ENCODE measurements around the gene THADA. TPM values are rescaled to one million over a fixed set of nuclear protein-coding genes. Genes with fewer than 3 reads are reported as not detected.
"Not testable (repeated sequence)": the region's sequence is repeated elsewhere in the genome, so short reads cannot be mapped to it uniquely, and the experiment has no call there.

THADA gene
- total RNA-seq, 1 donor from 2014 or later: 32.6 TPM

DNA sequence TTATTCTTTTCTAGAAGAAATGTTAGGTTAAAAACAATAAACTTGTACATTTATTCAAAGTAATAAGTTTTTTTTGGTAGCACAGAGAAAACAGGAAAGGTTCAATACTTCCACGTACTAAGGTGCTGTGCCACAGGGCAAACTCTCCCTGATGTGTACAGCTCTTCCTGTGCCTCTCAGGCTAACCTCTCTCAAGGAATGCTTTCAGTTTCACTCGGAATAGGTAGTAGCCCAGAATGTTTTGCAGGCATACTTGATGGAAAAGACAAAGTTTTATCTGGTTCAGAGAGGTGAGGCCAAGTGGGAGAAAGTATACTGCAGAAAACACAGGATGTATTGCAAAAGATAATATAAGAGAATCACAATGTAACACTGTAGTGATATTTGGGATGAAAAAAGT is 198.4 kb downstream of the THADA start:
- DNase-seq (ENCODE audit: low spot score in 2 of 2) (no peak), FAIRE-seq (no peak)

DNA sequence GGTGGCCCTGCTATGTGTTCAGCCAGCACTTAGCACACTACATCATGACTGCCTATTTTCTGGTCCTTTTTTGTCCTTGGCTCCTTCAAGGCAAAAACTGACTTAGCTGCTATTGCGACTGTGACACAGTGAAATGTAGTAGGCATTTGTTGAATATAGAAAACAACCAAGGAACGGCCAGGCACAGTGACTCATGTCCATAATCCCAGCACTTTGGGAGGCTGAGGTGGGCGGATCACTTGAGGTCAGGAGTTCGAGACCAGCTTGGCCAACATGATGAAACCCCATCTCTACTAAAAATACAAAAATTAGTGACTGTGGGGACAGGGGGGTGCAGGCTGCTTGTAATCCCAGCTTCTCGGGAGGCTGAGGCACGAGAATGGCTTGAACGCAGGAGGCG is 199.5 kb downstream of the THADA start:
- not testable (repeated sequence) for FAIRE-seq; DNase-seq (ENCODE audit: low spot score in 2 of 2)

DNA sequence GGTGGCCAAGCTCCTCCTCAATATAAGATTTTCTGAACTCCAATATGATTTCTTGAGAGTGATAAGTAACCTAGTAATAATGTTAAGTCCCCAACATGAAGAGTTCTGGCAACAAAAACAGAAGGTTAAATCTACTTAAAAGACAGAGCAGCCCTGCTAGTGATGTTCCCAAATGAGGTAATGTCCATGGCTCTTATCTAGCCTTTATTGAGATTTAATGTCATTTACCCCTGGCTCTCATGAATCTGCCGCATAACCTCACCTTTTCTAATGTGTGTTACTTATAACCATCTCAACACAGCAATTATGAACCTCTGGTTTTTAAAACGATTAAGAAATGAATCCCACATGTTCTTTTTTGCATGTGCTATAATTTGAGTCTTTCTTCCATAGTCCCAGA is 201.9 kb downstream of the THADA start:
- DNase-seq (ENCODE audit: low spot score in 2 of 2) (no peak), FAIRE-seq (no peak)

DNA sequence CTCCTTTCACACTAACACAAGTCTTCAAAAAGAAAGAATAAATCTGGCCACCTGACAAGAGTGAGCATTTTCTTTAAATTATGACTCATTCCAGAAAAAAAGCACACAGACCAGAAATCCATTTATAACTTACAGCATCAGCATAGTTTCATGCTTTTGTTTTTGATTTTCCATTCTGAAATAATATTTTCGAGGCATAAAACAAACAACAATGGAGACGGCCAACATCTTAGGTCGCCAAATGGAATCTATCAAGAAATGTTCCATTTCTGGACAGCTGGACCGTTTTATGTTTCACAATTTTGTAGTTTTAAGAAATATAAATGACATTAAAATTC is 204.0 kb downstream of the THADA start:
- FAIRE-seq (no peak), DNase-seq (ENCODE audit: low spot score in 2 of 2) (no peak)

DNA sequence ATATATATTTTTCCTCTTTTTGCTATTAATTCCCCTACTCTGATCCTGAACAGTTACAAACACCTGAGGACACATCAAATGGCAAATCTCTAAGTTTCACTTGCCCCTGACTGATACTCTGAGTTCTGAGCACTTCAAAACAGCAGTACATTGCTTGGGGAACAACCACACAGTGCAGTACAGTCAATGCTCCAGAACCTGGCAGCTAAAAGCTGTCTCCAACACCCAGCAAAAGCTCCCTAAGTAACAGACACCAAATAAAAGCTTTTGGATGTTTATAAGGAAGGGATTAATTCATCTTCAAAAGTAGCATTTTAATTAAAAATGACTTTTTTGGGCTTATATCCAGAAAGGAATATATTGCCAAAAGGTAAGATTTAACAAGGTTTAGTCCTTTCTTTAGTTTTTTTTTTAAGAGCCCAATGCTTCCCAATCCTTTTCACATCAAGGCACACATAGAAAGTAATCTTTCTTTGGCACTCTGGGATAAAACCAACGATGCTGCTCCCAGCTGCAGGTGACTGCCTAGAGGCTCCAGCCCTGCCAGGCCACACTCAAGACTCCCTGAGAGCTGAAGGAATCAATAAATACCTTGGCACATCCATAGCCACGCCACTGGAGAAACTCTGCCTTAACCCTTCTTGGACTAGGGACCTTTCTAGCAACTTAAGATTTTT is 204.5 kb downstream of the THADA start:
- no peak for FAIRE-seq
- DNase-seq (ENCODE audit: low spot score in 2 of 2): no peak

DNA sequence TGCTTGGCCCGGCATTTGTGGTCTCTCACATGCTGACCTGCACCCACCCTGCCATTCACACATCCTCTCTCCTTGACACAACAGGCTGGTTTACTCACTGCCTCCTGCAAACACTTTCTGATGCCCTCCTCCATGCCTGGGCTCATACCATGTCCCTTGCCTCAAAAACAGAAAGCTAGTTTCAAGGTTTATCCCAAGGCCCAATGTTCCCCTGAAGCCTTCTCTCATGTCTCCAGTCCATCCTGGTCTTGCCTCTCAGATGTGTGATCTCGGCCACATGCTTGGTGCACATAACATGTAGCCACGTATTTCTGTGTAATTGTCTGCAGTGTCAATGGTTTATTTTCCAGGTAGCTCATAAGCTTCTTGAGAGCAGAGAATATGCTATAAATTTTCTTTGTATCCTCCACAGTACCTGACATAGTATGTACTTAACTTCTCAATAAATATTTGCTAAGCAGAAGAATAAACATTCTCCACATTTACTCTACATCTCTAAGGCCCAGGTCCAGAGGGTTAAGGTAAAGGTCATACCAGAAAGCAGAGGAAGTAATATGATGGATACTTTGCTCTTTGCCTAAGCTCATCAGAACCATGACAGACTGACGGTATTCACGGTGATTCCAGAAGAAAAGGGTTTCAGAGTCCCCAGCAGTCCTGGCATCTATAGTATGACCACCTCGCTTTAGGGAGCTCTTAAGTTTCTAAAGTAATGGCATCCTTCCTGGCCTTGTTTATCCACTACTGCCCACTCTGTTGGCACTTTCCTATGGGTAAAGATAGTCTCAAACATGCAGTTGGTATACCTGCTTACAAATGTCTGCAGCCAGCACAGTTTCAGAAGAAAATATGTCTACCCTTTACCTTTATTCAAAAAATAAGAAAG is 206.0 kb downstream of the THADA start:
- DNase-seq (ENCODE audit: low spot score in 2 of 2) (no peak), FAIRE-seq (no peak)

DNA sequence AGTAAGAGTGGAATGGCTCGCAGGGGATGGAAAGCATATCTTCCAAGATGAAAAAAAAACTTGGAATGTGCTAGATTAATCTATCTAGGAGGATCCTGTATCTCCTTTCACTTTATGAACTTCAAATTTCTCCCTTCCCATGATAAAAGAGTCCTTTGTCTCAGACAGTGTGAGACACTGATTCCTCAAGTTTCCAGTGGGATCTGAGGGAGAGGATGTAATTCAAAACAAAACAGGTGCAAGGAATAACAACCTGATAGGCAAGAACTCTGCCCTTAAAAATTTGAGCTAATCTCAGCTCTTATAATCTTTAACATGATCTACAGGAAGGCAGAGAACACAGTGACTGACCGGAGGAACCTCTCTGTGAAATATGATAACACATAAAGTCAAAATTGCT is 207.5 kb downstream of the THADA start:
- FAIRE-seq (no peak), DNase-seq (ENCODE audit: low spot score in 2 of 2) (no peak)

DNA sequence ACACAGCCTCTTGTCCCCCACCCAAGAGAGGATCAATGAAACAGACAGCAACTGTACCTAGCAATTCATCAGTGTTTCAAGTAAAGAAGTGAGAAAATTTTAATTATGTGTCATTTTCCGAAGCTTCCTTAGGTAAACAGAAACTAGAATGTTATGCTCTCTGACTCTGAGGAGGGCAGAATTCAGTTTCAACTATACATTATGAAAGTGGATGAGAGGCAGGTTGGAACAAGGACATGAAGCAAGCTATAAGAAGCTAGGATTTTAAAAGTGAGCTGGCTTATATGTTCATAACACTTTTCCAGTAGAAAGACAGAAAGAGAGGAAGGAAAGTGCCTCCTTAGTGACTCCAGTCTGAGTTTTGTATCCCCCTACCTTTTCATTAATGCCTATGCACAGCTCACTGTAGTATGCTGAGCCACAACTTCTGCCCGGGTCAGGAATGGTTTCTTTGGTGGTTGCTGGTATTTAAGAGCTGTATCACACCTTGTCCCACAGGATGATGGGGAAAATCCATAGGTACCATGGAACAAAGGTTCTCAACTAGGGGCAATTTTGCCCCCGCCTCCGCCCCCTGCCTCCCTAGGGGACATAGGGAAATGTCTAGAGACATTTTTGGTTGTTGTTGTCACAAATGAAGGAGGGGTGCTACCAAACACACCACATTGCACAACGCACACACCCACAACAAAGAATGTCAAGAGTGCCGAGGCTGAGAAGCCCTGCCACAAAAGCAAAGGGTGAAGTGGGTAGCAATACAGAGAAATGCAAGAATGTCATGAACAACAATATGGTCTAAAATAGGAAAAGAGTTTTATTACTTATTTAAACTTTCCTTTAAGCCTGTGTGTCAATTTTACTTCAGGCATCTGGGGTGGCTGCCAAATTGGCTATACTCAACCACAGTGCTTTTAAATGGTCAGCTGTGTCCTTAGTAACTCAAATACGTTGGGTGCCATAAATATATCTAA is 208.5 kb downstream of the THADA start:
- FAIRE-seq (no peak), DNase-seq (ENCODE audit: low spot score in 2 of 2) (no peak)

DNA sequence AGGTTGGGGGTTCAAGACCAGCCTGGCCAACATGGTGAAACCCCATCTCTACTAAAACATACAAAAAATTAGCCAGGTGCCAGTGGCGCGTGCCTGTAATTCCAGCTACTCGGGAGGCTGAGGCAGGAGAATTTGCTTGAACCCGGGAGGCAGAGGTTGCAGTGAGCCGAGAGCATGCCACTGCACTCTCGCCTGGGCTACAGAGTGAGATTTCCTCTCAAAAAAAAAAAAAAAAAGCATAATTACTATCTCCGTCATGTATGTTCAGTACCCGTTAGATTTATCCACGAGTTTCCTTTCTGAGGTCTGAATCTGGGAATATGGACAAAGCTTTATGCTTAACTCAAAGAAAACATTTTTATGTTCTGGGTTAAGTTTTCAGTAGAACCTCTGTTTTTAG is 209.2 kb downstream of the THADA start:
- not testable (repeated sequence) for FAIRE-seq; DNase-seq (ENCODE audit: low spot score in 2 of 2)

DNA sequence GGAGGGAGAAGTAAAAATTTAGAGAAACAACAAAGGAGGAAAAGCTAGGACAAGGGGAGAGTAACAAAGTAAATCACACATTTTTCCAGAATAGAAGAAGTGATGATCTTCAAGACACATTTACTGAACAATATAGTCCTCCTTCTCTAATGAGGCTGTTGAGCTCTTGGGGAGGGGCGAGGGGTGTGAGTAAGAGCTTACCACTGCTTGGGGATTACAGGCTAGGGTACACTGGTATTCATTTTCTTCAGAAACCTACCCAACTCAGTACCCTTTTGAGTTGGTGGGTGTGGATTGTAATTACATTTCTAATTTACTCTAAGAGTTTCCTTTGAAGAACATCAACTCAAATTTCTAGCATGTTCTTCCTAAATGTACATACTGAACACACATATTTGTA is 211.7 kb downstream of the THADA start:
- FAIRE-seq (no peak), DNase-seq (ENCODE audit: low spot score in 2 of 2) (no peak)

DNA sequence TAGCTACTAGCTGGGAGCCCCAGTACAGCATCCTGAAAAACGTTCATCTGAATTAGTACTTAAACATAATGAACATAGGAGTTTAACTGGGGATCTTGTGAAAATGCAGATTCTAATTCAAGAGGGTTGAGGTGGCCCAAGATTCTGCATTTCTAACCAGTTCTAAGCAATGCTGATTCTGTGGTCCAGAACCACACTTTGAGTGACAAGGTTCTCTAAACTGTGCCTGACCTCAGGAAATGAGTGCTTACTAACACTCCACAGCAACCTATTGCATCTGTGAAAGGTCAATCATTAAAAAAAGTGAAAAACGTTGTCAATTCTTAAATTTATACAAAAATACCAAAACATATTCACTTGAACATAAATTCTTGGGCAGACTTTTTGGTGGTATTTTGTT is 212.3 kb downstream of the THADA start:
- no peak for DNase-seq (ENCODE audit: low spot score in 2 of 2)
- FAIRE-seq: no peak

DNA sequence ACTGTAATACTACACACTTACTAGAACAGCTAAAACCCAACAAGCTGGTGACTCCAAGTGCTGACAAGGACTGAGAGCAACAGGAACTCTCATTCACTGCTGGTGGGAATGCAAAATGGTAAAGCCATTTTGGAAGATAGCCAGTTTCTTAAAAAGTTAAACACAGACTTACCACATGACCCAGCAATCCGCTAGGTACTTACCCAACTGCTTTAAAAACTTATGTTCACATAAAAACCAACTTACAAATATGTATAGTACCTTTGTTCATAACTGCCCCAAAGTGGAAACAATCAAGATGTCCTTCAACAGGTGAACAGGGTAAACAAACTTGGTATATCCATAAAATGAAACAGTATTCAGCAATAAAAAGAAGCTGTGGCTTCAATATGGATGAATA is 216.3 kb downstream of the THADA start:
- no peak for FAIRE-seq
- DNase-seq (ENCODE audit: low spot score in 2 of 2): no peak

DNA sequence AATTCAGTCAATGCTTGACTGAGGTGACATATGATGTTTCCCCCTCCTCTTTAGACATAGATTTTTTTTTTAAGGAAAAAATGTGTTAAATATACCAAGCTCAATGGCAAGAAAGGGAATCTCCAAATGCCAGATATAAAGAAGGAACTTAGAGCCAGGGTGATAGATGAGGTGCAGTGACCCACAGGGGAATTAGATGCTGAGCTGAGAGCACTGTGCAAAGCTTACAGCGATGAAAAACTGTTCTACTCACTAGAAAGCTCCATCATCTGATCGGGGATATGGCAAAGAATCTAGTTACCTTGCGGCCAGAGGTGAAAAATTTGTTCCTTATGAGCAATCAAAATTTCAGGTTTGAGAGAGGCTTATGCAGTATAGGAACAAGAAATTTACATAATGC is 218.5 kb downstream of the THADA start:
- no peak for DNase-seq (ENCODE audit: low spot score in 2 of 2)
- FAIRE-seq: no peak

DNA sequence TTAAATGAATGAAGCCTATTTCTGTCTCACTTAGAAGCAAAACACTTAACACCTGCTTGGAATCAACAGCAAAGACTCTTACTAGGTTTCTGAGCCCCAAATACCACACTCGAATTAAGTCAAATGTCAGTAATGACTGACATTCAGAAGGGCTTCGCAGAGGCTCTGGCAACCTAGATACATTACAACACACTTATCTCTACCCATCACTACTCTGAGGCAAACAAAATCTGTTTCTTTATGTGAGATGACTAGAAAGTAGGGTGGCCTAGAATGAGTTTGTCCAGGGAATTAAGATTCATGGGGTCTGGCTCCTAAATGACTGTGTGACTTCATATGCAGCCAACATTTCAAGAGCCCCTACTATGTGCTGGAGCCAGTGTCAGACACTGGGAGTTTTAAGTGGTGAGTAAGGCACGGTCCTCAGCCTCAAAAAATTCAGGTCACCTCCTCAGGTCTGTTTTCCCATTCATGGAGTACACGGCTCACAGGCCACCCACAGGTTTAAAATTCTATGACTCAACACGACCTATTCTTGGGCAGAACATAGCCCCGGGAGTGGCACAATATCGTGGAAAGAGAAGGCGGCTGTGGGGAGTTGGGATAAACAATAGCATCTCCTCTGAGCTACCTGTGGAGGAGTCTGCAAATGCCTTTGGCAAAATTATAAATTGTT is 219.2 kb downstream of the THADA start:
- DNase-seq (ENCODE audit: low spot score in 2 of 2) (no peak), FAIRE-seq (no peak)

DNA sequence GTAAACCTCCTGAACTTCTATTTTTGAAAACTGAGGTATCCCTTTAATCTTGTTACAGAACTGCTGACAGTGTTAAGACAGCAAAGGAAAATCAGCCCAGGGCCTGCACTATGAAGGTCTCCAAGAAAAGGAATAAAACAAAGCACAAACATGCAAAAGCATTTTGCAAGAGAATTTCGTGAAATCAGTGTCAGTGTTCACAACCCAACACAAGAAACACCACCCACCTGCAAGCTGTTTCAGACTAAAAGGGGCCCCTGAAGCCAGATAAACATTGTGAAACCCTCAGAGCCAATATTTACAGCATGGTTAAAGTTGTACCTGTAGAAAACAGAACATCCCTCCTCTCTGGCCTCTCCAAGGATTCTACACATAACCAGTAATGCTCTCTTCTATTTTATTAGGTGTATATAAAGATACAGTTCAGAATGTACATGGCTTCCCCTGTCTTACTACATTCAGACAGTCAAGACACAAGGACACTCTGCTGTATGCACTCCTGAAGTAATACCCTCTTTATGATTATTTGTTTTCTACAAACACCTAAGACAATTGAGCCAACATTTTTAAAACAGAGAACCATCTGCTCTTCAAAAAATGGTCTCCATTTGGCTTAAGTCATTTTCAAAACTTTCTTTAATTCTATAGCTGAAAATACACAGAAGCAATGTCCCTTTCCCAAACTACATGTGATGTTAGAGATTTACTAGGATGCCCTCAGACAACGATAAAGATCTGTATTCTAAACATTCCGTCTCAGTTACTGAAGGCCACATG is 219.9 kb downstream of the THADA start:
- FAIRE-seq (no peak), DNase-seq (ENCODE audit: low spot score in 2 of 2) (no peak)

DNA sequence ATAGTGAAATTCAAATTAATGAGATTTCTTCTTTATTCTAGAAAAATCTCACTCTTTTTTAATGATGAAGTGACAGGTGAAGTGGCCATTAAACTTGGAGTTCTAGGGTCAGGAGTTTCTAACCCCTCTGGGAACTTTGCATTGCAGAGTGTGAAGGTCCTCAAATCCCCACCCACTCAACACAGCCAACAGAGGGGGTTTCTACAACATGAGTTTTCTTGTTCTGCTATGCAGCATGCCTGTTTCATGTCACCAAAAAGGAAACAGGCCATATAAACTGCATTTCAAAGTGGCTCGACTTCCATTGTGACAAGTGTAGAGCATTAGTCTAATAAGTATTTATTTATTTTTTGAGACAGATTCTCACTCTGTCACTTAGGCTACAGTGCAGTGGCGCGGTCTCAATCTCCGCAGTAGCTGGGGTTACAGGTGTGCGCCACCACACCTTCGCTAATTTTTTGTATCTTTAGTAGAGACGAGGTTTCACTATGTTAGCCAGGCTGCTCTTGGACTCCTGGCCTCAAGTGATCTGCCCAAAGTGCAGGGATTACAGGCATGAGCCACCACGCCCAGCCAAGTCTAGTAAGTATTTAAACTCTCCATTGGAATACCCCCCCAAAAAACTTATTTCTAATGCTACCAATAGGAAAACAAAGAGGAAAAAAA is 223.3 kb downstream of the THADA start:
- FAIRE-seq: no peak
- DNase-seq (ENCODE audit: low spot score in 2 of 2): no peak

DNA sequence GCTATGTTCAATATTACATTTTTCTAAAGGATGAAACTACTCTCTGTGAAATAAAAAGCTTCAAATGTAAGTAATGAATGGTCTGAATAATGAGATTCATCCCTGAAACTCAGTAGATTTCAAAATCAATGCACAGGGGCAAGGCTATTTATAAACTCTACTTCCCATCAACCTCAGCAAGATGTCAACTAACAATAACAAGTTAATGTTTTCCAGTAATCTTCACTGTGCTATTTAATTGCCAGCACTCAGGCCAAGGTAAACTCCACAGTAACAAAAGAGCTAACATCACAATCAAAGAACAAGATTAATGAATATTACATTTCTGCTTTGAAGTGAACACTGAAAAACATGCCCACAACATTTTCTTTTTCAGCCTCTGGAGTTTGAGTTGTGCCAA is 225.1 kb downstream of the THADA start:
- no peak for DNase-seq (ENCODE audit: low spot score in 2 of 2)
- FAIRE-seq: no peak

DNA sequence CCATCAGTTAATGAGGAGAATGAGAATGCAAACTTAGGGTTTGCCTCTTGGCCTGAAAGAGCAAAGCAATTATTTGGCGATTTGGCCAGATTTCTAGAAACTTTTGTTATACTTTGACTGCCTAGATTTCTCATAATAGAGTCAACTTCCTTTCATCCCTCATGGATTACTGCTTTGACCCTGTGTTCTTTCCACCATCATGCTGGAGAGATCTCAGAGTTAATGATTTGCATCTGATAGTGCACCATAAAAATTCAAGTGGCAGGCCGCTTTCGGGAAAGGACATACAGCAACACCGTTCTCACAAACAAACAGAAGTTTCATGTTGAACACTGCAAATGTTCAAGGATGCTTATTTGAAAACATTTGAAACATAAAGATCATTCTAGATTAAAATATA is 225.7 kb downstream of the THADA start:
- FAIRE-seq: no peak
- no peak for DNase-seq (ENCODE audit: low spot score in 2 of 2)
